NCI-H510A treated with DMSO at 0.1 percent for 48 hours (cell line): ENCODE data around the gene SDCCAG8.

Experiments
- DNase-seq: peaks from one replicate; lab custom pipeline; 2025; lab: John Stamatoyannopoulos, UW

The SDCCAG8 gene

GRCh38 chr1:243390162-243390791 lies 134.4 kb downstream of the SDCCAG8 start:
- no peak for DNase-seq

DNA sequence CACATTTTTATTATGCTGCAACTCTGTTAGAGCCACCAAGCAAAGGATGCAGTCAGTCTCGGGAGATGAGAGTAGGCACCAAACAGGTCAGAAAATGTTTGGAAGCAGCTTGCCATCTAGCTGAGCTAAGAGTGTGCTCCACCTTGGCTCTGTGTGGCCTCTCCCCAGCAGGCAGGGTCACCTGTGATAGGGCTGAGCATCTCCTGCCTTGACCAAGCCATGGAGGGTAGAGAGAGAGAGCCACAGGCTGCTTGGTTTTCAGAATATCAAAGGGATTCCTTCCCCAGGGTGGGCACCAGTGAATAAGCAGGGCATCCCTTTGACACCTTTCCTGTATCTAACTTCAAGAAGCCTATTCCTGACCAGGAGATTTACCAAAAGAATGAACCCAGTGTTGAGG lies 135.5 kb downstream of the SDCCAG8 start:
- no peak for DNase-seq

DNA sequence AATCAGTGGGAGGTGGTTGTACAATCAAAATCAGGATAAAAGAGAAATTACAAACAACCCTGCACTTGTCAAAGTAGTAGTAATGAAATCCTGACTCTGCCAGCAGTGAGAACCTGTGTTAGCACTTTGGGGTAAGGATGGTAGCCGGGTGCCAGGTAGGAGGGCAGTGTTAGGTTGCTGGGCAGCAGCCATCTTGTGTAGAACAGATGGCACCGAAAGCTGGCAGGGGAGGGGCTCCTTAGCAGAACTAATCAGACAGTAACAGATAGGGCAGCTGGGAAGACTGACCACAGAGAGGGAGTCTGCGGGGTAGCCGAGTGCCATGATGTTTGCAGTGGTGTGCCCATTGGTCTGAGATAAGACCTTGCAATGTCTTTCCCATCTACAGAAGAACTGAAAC lies 137.3 kb downstream of the SDCCAG8 start:
- DNase-seq, result no peak

DNA sequence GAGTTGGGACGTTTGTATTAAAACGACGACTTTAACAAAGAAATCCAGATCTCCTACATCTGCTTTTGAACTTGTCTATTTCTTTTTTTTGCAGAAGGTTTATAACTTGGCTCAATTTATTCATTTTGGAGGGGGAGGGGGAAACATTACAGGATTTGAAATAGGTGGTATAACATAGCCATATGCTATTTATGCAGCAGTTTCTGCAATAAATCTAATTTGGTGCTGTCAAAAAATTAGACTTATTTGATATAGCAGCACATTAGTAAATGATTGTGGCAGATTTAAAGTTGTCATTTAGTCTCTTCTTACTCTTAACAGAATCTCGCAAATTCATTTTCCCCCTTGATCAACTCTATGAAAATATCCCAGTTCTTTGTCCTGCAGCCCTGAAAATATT lies 138.2 kb downstream of the SDCCAG8 start:
- no peak for DNase-seq

- DNase-seq, result no peak
Measured at GRCh38 chr1:243394601-243395464, 139.0 kb downstream of the SDCCAG8 start.

- no peak for DNase-seq
Measured at GRCh38 chr1:243396424-243396823, 140.6 kb downstream of the SDCCAG8 start.

GRCh38 chr1:243396876-243397275 lies 141.0 kb downstream of the SDCCAG8 start:
- DNase-seq, result no peak

DNA sequence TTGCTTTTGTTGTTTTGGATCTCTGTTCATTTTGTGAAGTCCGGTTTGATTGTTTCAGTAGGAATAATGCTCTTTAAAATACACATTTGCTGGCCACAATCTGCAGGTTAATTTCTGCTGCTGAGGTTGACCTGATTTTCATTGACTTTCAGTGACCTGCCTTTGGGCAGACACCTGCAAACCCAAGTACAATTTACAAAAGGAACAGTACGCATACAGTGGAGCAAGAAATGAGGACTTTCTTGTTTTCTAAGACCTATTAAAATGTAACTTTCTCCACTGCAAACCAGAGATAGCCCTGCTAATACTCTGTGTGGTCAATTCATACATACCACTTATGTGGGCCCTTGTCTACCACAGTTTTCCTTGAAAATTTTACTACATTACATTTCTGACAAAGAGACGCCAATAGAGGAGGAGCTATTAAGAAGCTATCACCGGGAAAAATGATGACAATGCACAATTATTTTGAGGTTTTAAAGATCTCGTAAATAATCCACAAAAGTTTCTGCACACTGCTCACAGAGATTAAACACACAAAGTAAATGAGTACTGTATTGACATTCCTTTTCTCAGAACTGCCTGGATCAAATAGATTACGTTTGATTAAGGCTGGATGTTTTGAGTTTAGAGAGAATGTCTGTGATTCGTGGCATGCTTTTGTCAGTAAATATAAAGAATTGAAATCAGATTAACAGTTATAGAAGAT lies 141.9 kb downstream of the SDCCAG8 start:
- no peak for DNase-seq

- no peak for DNase-seq
Measured at GRCh38 chr1:243399561-243400155, 143.8 kb downstream of the SDCCAG8 start.

DNA sequence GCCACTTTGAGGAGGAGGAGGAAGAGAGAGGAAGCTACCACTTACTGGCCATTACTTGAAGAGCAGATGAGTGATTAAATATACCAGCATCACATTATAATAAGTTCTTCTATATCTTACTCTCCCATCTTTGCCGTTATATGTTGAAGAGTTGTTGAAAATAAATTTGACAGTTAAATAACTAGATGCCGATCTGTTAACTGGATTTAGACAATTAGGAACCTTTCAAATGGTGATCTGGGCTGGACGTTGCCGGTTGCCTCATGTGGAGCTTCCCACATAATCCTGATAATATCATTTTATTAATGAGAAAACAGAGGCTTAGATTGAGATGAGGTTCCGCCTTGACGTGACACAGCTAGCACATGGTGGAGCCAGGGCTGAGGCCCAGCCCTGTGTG lies 147.0 kb downstream of the SDCCAG8 start:
- DNase-seq, result no peak

DNA sequence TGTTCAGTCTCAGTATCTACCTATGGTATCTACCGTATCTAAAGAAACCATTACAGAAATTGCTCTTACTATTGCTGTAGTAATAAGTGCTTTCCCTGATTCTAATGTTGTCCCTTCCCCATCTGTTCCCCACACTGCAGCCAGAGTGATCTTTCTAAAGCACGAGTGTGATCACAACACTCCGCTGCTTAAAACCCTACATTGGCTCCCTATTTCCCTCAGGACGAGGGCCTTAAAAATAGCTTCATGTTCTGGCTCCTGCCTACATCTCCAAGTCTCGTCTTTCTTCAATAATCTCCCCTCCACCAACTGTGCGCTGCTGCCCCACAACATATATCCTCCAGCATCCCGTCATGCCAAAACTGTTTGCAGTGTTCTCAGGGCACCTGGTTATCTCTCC lies 150.6 kb downstream of the SDCCAG8 start:
- no peak for DNase-seq

DNA sequence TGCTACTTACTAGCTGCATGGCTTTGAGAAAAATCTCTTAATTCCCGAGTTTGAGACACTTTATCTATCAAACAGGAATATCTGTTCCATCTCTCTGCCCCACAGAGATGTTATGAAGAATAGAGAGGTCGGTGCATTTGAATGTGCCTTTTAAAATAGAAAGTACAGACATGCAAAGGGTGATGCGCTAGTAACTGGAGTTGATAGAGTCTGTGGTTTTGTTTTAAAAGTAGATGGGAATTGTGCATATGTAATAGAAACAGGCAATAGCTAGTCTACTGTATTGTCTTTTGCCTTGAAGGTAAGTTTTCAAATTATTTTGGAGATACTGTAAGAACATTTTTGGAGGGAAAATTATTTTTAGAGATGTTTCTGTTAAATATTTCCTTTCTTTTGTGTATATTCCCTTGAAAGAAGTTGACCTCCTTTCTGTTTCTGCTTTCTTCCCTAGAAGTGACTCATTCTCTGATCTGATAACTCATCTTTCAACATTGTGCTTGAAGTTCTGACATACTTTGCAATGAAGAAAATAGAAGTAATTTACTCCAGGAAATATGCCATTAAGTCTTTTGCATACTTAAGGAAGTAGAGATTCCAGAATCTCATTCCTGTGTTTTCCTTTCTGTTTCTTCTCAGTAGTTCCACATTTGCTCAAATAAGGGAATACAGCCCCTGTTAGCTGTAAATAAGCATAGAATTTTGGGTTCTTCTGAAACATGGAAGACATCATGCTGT lies 151.6 kb downstream of the SDCCAG8 start:
- DNase-seq, result no peak

GRCh38 chr1:243408479-243408878 lies 152.6 kb downstream of the SDCCAG8 start:
- no peak for DNase-seq

GRCh38 chr1:243409284-243409683 lies 153.4 kb downstream of the SDCCAG8 start:
- no peak for DNase-seq

GRCh38 chr1:243411472-243411871 lies 155.6 kb downstream of the SDCCAG8 start:
- DNase-seq, result peak; percentile 11

GRCh38 chr1:243413431-243414151 lies 157.8 kb downstream of the SDCCAG8 start:
- DNase-seq, result no peak

DNA sequence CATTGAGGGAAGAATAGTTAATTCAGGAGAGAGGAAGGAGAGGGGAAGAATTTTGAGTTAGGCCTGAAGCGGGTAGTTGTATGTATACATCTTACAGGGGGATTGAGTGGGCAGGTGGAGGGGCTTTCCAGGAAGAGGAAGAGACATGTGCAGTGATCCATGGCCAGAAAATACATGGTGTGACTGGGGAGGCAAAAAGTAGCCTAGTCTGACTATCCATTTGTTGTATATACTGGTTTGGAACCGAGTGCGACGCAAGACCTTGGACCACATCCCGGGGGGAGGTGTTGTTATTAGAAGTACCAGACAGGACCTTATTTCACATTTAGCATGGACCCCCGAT lies 158.3 kb downstream of the SDCCAG8 start:
- no peak for DNase-seq

GRCh38 chr1:243415663-243416408 lies 160.0 kb downstream of the SDCCAG8 start:
- DNase-seq, result no peak

GRCh38 chr1:243416495-243416894 lies 160.7 kb downstream of the SDCCAG8 start:
- no peak for DNase-seq
